ENCODE data around the gene CAMK1D.
"Not testable (repeated sequence)": the region's sequence is repeated elsewhere in the genome, so short reads cannot be mapped to it uniquely, and the experiment has no call there.

DNA sequence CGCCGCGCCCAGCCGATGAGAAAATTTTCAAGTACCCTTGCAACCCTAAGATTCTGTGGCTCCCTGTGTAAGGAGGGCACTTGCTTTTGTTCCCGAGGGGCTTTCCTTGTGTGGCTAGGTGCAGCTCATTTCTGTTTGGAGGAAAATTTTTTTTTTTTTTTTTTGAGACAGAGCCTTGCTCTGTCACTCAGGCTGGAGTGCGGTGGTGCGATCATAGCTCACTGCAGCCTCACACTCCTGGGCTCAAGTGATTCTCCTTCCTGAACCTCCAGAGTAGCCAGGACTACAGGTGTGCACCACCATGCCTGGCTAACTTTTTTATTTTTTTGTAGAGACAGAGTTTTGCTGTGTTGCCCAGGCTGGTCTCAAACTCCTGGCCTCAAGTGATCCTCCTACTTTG, 5.3 kb downstream of the CAMK1D start:
- TF ChIP-seq CBX5 (IDR thresholded peaks at IDR 0.05; ENCODE audit: low read depth, low read length); POLR2AphosphoS5 (IDR thresholded peaks at IDR 0.05; ENCODE audit: low read depth, low read length); KDM5A (IDR thresholded peaks at IDR 0.05; ENCODE audit: low read length); BACH1 (IDR thresholded peaks at IDR 0.05; ENCODE audit: low read length); EP300 (IDR thresholded peaks at IDR 0.05; ENCODE audit: borderline replicate concordance in 1 of 2, low read depth in 2 of 2, low read length in 2 of 2); RAD21 (IDR thresholded peaks at IDR 0.05 in 1 of 2, conservative IDR thresholded peaks at IDR 0.05 in 1 of 2; ENCODE audit: low read depth in 2 of 2, low read length in 2 of 2); SIX5 (IDR thresholded peaks at IDR 0.05; ENCODE audit: low read depth, low read length); EZH2 (IDR thresholded peaks at IDR 0.05; ENCODE audit: low read depth, low read length, severe bottlenecking); HDAC2 (IDR thresholded peaks at IDR 0.05; ENCODE audit: borderline replicate concordance in 1 of 2, low read depth in 2 of 2, low read length in 2 of 2); GABPA (IDR thresholded peaks at IDR 0.05; ENCODE audit: borderline replicate concordance, insufficient read depth, low read length); POLR2A (IDR thresholded peaks at IDR 0.05; ENCODE audit: control extremely low read depth in 1 of 2, low read depth in 2 of 2, low read length in 2 of 2): not testable (repeated sequence)
- TF ChIP-seq, protein P1, sequence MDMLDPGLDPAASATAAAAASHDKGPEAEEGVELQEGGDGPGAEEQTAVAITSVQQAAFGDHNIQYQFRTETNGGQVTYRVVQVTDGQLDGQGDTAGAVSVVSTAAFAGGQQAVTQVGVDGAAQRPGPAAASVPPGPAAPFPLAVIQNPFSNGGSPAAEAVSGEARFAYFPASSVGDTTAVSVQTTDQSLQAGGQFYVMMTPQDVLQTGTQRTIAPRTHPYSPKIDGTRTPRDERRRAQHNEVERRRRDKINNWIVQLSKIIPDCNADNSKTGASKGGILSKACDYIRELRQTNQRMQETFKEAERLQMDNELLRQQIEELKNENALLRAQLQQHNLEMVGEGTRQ (IDR thresholded peaks at IDR 0.05; ENCODE audit: low read length) = not testable (repeated sequence)
- TF ChIP-seq, protein P2, sequence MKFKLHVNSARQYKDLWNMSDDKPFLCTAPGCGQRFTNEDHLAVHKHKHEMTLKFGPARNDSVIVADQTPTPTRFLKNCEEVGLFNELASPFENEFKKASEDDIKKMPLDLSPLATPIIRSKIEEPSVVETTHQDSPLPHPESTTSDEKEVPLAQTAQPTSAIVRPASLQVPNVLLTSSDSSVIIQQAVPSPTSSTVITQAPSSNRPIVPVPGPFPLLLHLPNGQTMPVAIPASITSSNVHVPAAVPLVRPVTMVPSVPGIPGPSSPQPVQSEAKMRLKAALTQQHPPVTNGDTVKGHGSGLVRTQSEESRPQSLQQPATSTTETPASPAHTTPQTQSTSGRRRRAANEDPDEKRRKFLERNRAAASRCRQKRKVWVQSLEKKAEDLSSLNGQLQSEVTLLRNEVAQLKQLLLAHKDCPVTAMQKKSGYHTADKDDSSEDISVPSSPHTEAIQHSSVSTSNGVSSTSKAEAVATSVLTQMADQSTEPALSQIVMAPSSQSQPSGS (IDR thresholded peaks at IDR 0.05; ENCODE audit: low read length) = not testable (repeated sequence)
- TF ChIP-seq, protein P3, sequence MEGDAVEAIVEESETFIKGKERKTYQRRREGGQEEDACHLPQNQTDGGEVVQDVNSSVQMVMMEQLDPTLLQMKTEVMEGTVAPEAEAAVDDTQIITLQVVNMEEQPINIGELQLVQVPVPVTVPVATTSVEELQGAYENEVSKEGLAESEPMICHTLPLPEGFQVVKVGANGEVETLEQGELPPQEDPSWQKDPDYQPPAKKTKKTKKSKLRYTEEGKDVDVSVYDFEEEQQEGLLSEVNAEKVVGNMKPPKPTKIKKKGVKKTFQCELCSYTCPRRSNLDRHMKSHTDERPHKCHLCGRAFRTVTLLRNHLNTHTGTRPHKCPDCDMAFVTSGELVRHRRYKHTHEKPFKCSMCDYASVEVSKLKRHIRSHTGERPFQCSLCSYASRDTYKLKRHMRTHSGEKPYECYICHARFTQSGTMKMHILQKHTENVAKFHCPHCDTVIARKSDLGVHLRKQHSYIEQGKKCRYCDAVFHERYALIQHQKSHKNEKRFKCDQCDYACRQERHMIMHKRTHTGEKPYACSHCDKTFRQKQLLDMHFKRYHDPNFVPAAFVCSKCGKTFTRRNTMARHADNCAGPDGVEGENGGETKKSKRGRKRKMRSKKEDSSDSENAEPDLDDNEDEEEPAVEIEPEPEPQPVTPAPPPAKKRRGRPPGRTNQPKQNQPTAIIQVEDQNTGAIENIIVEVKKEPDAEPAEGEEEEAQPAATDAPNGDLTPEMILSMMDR (IDR thresholded peaks at IDR 0.05; ENCODE audit: control extremely low read depth in 1 of 3, insufficient read depth in 1 of 3, low read depth in 1 of 3, low read length in 3 of 3) = not testable (repeated sequence)

Data from H1 (cell line).